ENCODE data around the gene STK26. TPM values are rescaled to one million over a fixed set of nuclear protein-coding genes. Genes with fewer than 3 reads are reported as not detected.
"Not testable (repeated sequence)": the region's sequence is repeated elsewhere in the genome, so short reads cannot be mapped to it uniquely, and the experiment has no call there.

Gene STK26
- total RNA-seq, 2 experiments from 2014 or later = 49.8 to 50.8 TPM

DNA sequence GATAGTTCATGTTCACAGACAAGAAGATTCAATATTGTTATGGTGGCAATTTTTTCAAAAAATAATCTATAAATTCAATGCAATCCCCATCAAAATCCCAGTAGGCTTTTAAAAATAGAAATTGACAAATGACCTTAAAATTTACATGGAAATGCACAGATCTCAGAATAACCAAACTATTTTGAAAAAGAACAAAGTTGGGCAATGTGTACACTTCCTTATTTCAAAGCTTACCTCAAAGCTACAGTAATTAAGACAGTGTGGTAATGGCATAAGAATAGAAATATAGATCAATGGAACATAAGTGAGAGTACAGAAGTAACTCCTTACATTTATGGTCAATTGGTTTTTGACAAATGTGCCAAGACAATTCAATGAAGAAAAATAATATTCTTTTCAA, 65.8 kb downstream of the STK26 start:
- Mint-ChIP-seq H3K4me3 (no peak overlapping the region), H3K27me3 (no peaks in the 10 kb centered on the region), H3K4me1 (peaks cover 11% of the 10 kb centered on the region), H3K36me3 (ENCODE audit: low read depth) (no peaks in the 10 kb centered on the region), H3K9me3 (no peaks in the 10 kb centered on the region), H3K27ac (no peak overlapping the region)
- POLR2A ChIA-PET = no interaction called here
- DNase-seq = no peak
- CTCF ChIA-PET = no interaction called here

- Mint-ChIP-seq H3K4me1 (peaks cover 11% of the 10 kb centered on the region), H3K27me3 (no peaks in the 10 kb centered on the region), H3K9me3 (no peaks in the 10 kb centered on the region), H3K36me3 (ENCODE audit: low read depth) (no peaks in the 10 kb centered on the region), H3K4me3 (no peak overlapping the region), H3K27ac (no peak overlapping the region)
- ChIA-PET POLR2A (interaction anchor here (0.8 to 1.2 kb wide), 2 partner anchors 12 to 129 kb away, joined by 3 read pairs; partner anchors contain the start of gene RAP2C), CTCF (interaction anchor here (3.1 kb wide), 1 partner anchor 20 kb away, joined by 7 read pairs; no protein-coding TSS in a partner anchor)
- DNase-seq = no peak
Observed at GRCh38 chrX:132090403-132091159, 67.5 kb downstream of the STK26 start.

DNA sequence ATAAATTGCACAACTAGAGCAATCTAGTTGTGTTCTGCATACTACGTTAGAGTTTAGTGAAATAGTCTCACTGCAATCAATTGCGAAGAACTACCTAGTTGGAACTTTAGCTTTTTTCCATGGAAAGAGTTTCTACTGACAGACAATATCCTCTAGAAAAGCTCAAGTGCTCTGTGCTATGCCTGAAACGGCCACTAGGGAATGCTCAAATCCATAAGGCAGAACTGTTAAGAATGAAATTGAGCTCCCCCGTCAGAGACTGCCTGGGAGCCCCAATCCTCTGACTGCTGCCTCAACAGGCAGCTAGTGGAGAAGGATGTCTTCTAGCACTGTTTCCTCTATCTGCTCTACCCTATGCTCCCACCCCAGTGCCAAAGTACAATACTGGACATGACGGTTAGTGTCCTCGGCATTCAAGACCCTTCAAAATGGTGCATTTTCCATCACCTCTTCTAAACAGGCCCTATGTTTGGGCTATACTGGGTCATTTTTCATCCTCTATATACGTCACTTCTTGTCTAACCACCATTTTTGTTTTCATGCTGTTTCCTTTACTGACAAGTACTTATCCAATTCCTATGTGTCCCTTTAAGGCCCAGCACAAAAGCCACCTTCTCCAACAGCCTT, 69.5 kb downstream of the STK26 start:
- ChIA-PET CTCF (interaction anchor here (0.8 to 3.1 kb wide), 13 partner anchors 9 to 523 kb away, joined by 3 to 25 read pairs (median 4); partner anchors contain the start of gene RAP2C), POLR2A (interaction anchor here (1.9 kb wide), 1 partner anchor 127 kb away, joined by 8 read pairs; the partner anchor contains the start of gene RAP2C)
- Mint-ChIP-seq H3K4me3 (no peak overlapping the region), H3K27me3 (no peaks in the 10 kb centered on the region), H3K27ac (no peak overlapping the region), H3K9me3 (no peaks in the 10 kb centered on the region), H3K4me1 (peaks cover 11% of the 10 kb centered on the region), H3K36me3 (ENCODE audit: low read depth) (no peaks in the 10 kb centered on the region)
- DNase-seq = peak; percentile 44

DNA sequence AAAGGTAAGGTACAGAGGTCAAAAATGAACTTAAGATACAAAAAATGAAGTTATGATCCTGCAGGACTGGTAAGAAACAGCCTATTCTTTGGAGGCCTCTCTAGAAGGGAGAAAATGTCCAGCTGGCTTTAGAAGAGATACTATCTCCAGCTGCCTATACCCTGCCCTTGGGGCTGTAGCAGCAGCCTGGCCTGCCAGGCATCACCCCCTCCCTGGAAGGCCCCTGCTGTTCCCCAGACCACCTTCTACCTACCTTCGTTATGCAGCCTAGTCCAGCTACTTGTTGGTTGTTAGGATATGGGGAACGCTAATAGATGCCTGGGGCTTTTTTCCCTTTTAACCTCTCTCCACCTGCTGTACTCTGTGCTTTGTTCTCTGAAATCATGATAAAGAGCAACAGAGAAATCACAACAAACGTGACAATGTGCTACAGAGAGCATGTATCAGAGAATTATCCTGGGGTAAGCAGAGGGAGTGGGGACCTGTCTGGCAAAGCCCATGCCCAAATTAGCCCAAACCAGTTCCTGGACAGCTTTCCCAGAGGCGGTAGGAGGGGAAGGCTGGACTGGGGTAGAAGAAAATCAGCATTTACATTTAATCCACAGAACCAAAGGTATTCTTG, 70.2 kb downstream of the STK26 start:
- H3K36me3 Mint-ChIP-seq (ENCODE audit: low read depth) = no peaks in the 10 kb centered on the region
- peaks cover 11% of the 10 kb centered on the region for H3K4me1 Mint-ChIP-seq
- H3K27ac Mint-ChIP-seq = no peak overlapping the region
- no peak for DNase-seq
- no peak overlapping the region for H3K4me3 Mint-ChIP-seq
- POLR2A ChIA-PET = interaction anchor here (1.9 kb wide), 1 partner anchor 126 kb away, joined by 8 read pairs; the partner anchor contains the start of gene RAP2C
- H3K9me3 Mint-ChIP-seq = no peaks in the 10 kb centered on the region
- H3K27me3 Mint-ChIP-seq = peaks cover 2% of the 10 kb centered on the region
- CTCF ChIA-PET = interaction anchor here (1.2 to 2.4 kb wide), 4 partner anchors 9 to 265 kb away, joined by 3 to 25 read pairs (median 6); partner anchors contain the start of gene RAP2C

- Mint-ChIP-seq H3K4me3 (no peak overlapping the region), H3K4me1 (peaks cover 11% of the 10 kb centered on the region), H3K9me3 (no peaks in the 10 kb centered on the region), H3K36me3 (ENCODE audit: low read depth) (no peaks in the 10 kb centered on the region), H3K27me3 (peaks cover 3% of the 10 kb centered on the region), H3K27ac (no peak overlapping the region)
- ChIA-PET CTCF (no interaction called here), POLR2A (no interaction called here)
- DNase-seq = no peak
Observed at GRCh38 chrX:132094164-132094563, 71.1 kb downstream of the STK26 start.

DNA sequence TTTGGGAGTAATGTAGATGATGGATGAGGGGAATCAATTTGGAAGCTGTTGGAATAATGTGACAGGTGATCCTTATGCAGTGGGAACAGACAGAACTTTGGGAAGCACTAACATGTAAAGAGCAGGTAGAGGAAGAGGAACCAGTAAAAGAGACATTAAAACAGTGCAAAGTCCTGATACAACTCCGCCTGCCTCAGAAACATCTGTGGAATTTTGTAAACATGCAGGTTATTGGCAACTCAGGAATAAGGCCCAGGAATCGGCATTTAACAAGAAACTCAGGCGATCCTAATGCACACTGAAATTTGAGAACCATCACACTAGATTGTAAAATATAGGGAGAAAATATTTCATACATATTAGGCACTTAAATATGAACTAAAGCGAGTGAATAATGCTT, 75.6 kb downstream of the STK26 start:
- H3K4me1 Mint-ChIP-seq; DNase-seq; CTCF ChIA-PET; H3K9me3 Mint-ChIP-seq; POLR2A ChIA-PET; H3K27me3 Mint-ChIP-seq; H3K4me3 Mint-ChIP-seq; H3K27ac Mint-ChIP-seq; H3K36me3 Mint-ChIP-seq (ENCODE audit: low read depth): not testable (repeated sequence)

DNA sequence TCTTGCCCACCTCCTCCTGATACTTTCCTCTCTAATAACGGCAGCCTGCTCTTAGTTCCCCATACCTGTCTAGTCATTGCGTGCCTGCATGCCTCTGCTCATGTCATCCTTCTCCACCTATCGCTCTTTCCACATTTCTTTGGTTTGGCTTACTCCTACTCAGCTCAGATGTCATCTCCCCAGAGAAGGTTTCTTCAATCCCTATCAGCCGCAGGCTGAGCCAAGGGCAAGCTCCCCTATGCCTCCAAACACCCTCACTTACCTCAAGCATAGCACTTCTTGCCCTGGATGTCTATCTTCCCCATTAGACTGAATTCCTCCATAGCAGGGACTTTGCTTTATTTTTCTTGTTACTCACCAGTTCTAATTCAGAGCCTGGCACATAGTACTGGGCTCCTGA, 78.1 kb downstream of the STK26 start:
- Mint-ChIP-seq H3K4me3 (no peak overlapping the region), H3K4me1 (no peaks in the 10 kb centered on the region), H3K27ac (no peak overlapping the region), H3K27me3 (peaks cover 6% of the 10 kb centered on the region), H3K9me3 (no peaks in the 10 kb centered on the region), H3K36me3 (ENCODE audit: low read depth) (no peaks in the 10 kb centered on the region)
- DNase-seq = no peak
- ChIA-PET POLR2A (no interaction called here), CTCF (interaction anchor here (2.2 kb wide), 1 partner anchor 9 kb away, joined by 7 read pairs; no protein-coding TSS in a partner anchor)

GRCh38 chrX:132101799-132102198, 78.7 kb downstream of the STK26 start:
- no peaks in the 10 kb centered on the region for H3K36me3 Mint-ChIP-seq (ENCODE audit: low read depth)
- peaks cover 6% of the 10 kb centered on the region for H3K27me3 Mint-ChIP-seq
- H3K4me1 Mint-ChIP-seq = no peaks in the 10 kb centered on the region
- CTCF ChIA-PET = interaction anchor here (2.2 kb wide), 1 partner anchor 9 kb away, joined by 7 read pairs; no protein-coding TSS in a partner anchor
- no peak for DNase-seq
- POLR2A ChIA-PET = no interaction called here
- no peak overlapping the region for H3K4me3 Mint-ChIP-seq
- no peak overlapping the region for H3K27ac Mint-ChIP-seq
- no peaks in the 10 kb centered on the region for H3K9me3 Mint-ChIP-seq

- H3K4me3 Mint-ChIP-seq = no peak overlapping the region
- no peak for DNase-seq
- H3K27me3 Mint-ChIP-seq = no peaks in the 10 kb centered on the region
- POLR2A ChIA-PET = no interaction called here
- no peaks in the 10 kb centered on the region for H3K4me1 Mint-ChIP-seq
- H3K9me3 Mint-ChIP-seq = no peaks in the 10 kb centered on the region
- H3K27ac Mint-ChIP-seq = no peak overlapping the region
- CTCF ChIA-PET = no interaction called here
- H3K36me3 Mint-ChIP-seq (ENCODE audit: low read depth) = no peaks in the 10 kb centered on the region
Observed at GRCh38 chrX:132107291-132107690, 84.2 kb downstream of the STK26 start.

GRCh38 chrX:132114607-132115006, 91.5 kb downstream of the STK26 start:
- no peaks in the 10 kb centered on the region for H3K27me3 Mint-ChIP-seq
- H3K36me3 Mint-ChIP-seq (ENCODE audit: low read depth) = no peaks in the 10 kb centered on the region
- no peak overlapping the region for H3K27ac Mint-ChIP-seq
- ChIA-PET POLR2A (no interaction called here), CTCF (no interaction called here)
- no peak for DNase-seq
- H3K9me3 Mint-ChIP-seq = no peaks in the 10 kb centered on the region
- no peaks in the 10 kb centered on the region for H3K4me1 Mint-ChIP-seq
- no peak overlapping the region for H3K4me3 Mint-ChIP-seq

DNA sequence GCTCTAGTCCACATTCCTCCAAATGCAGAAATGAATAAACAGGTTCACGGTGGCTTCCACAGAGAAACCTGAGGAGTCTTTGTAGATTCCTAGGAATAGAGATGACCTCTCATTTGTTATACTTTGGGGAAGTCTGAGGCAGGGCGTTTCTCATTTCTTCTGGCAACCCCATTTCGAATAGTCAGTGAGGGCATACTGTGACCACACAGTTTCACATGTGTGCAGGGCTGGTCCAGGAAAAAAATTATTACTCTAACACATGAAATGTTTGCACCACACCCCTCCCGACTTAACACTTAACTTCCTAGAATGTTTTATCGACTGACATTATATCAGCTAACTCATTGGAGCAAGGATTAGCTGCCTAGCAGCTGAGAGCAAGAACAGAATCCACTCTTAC, 92.7 kb downstream of the STK26 start:
- CTCF ChIA-PET = no interaction called here
- POLR2A ChIA-PET = no interaction called here

GRCh38 chrX:132118358-132118757, 95.3 kb downstream of the STK26 start:
- POLR2A ChIA-PET = no interaction called here
- H3K27me3 Mint-ChIP-seq = no peaks in the 10 kb centered on the region
- CTCF ChIA-PET = no interaction called here
- no peaks in the 10 kb centered on the region for H3K4me1 Mint-ChIP-seq
- H3K4me3 Mint-ChIP-seq = no peak overlapping the region
- no peak for DNase-seq
- H3K27ac Mint-ChIP-seq = no peak overlapping the region
- no peaks in the 10 kb centered on the region for H3K9me3 Mint-ChIP-seq
- no peaks in the 10 kb centered on the region for H3K36me3 Mint-ChIP-seq (ENCODE audit: low read depth)

More for the DNA sequence above, 92.7 kb downstream of the STK26 start:
- Mint-ChIP-seq H3K36me3 (ENCODE audit: low read depth) (no peaks in the 10 kb centered on the region), H3K27me3 (no peaks in the 10 kb centered on the region), H3K9me3 (no peaks in the 10 kb centered on the region), H3K4me3 (no peak overlapping the region), H3K4me1 (no peaks in the 10 kb centered on the region), H3K27ac (no peak overlapping the region)
- DNase-seq = no peak

GRCh38 chrX:132119283-132119682, 96.2 kb downstream of the STK26 start:
- no peak overlapping the region for H3K4me3 Mint-ChIP-seq
- POLR2A ChIA-PET = no interaction called here
- CTCF ChIA-PET = interaction anchor here (0.9 kb wide), 1 partner anchor 27 kb away, joined by 3 read pairs; no protein-coding TSS in a partner anchor
- H3K36me3 Mint-ChIP-seq (ENCODE audit: low read depth) = no peaks in the 10 kb centered on the region
- H3K27me3 Mint-ChIP-seq = no peaks in the 10 kb centered on the region
- no peak overlapping the region for H3K27ac Mint-ChIP-seq
- DNase-seq = no peak
- no peaks in the 10 kb centered on the region for H3K4me1 Mint-ChIP-seq
- no peaks in the 10 kb centered on the region for H3K9me3 Mint-ChIP-seq

All from activated CD4-positive, alpha-beta memory T cell treated with anti-CD3 and anti-CD28 coated beads, Interleukin-2, amount 10 ng/mL, durations not matched to agents 7 days and 5 days (primary cell).